Activated CD4-positive, alpha-beta T cell treated with anti-CD3 and anti-CD28 coated beads, Interleukin-2, amount 50 U/mL, for 24 hours (primary cell): Measurements from ENCODE around the gene QSOX1.
"Not testable (repeated sequence)": the region's sequence is repeated elsewhere in the genome, so short reads cannot be mapped to it uniquely, and the experiment has no call there.

ENCODE experiments used
- DNase-seq, 2 donors: peaks; one replicate each; pipeline ENCODE4 v3.0.0-alpha.2; 2020; ENCODE audit warnings: low read depth in 1 of 2, low spot score in 1 of 2

Gene QSOX1

GRCh38 chr1:180188684-180189175 is 34.1 kb downstream of the QSOX1 start:
- DNase-seq: no peak

GRCh38 chr1:180190091-180190490 is 35.4 kb downstream of the QSOX1 start:
- DNase-seq: no peak

- no peak for DNase-seq
Observed at GRCh38 chr1:180192172-180192571, 37.5 kb downstream of the QSOX1 start.

- DNase-seq: no peak
Observed at GRCh38 chr1:180193141-180194047, 38.7 kb downstream of the QSOX1 start.

- no peak for DNase-seq
Observed at GRCh38 chr1:180194048-180194425, 39.4 kb downstream of the QSOX1 start.

- no peak for DNase-seq
Observed at GRCh38 chr1:180194546-180195207, 40.0 kb downstream of the QSOX1 start.

GRCh38 chr1:180195401-180195800 is 40.7 kb downstream of the QSOX1 start:
- no peak for DNase-seq

GRCh38 chr1:180195916-180196315 is 41.2 kb downstream of the QSOX1 start:
- no peak for DNase-seq

- DNase-seq: no peak
Observed at GRCh38 chr1:180196436-180197003, 41.9 kb downstream of the QSOX1 start.

GRCh38 chr1:180197231-180197630 is 42.6 kb downstream of the QSOX1 start:
- no peak for DNase-seq

- no peak for DNase-seq
Observed at GRCh38 chr1:180198196-180198595, 43.5 kb downstream of the QSOX1 start.

GRCh38 chr1:180198611-180199010 is 43.9 kb downstream of the QSOX1 start:
- no peak for DNase-seq

GRCh38 chr1:180199018-180199417 is 44.3 kb downstream of the QSOX1 start:
- DNase-seq: no peak

GRCh38 chr1:180201451-180202200 is 47.0 kb downstream of the QSOX1 start:
- no peak for DNase-seq

- not testable (repeated sequence) for DNase-seq
Observed at GRCh38 chr1:180202588-180202987, 47.9 kb downstream of the QSOX1 start.

GRCh38 chr1:180204231-180204630 is 49.6 kb downstream of the QSOX1 start:
- DNase-seq: no peak

GRCh38 chr1:180206581-180206980 is 51.9 kb downstream of the QSOX1 start:
- no peak for DNase-seq

GRCh38 chr1:180208264-180208663 is 53.6 kb downstream of the QSOX1 start:
- DNase-seq: no peak

- no peak for DNase-seq
Observed at GRCh38 chr1:180210008-180210620, 55.4 kb downstream of the QSOX1 start.

- DNase-seq: no peak
Observed at GRCh38 chr1:180211156-180211859, 56.6 kb downstream of the QSOX1 start.
